Natural killer cell treated with Interleukin-12 subunit alpha and Interleukin-12 subunit beta and Interleukin-15 and Interleukin-18, amount 100 ng/mL, for 72 hours (primary cell): ENCODE measurements around the gene ZNF407. TPM values are rescaled to one million over a fixed set of nuclear protein-coding genes. Genes with fewer than 3 reads are reported as not detected.

Experiments used
- ATAC-seq, 2 donors: fragments of 150-1000 bp; cut with Tn5 transposase in 1 of 2; sonication (Bioruptor Pico), chemical (Tn5 transposase) in 1 of 2; 2 replicates each; pipeline ENCODE4 v1.10.0; 2021
- DNase-seq: peaks from one replicate; pipeline ENCODE4 v3.0.0; 2022; ENCODE audit warnings: low spot score
- H3K27ac Mint-ChIP-seq, 2 donors: 1 replicate in 1 of 2; 2 replicates in 1 of 2; pipeline ENCODE4 v1.8.0; 2022; ENCODE audit warnings: mixed read lengths in 2 of 2, mild to moderate bottlenecking in 1 of 2, moderate library complexity in 1 of 2
- H3K27me3 Mint-ChIP-seq, 2 donors: 1 replicate in 1 of 2; 2 replicates in 1 of 2; pipeline ENCODE4 v1.8.0; 2022; ENCODE audit warnings: mixed read lengths in 2 of 2
- H3K36me3 Mint-ChIP-seq: one replicate; pipeline ENCODE4 v1.8.0; 2022; ENCODE audit warnings: mixed read lengths
- H3K4me1 Mint-ChIP-seq, 2 donors: 1 replicate in 1 of 2; 2 replicates in 1 of 2; pipeline ENCODE4 v1.8.0; 2022; ENCODE audit warnings: low read depth in 2 of 2, mixed read lengths in 2 of 2, mild to moderate bottlenecking in 1 of 2
- H3K4me3 Mint-ChIP-seq: one replicate; pipeline ENCODE4 v1.8.0; 2022; ENCODE audit warnings: mixed read lengths
- H3K9me3 Mint-ChIP-seq: 2 replicates; pipeline ENCODE4 v1.8.0; 2022; ENCODE audit warnings: mixed read lengths
- total RNA-seq, 2 donors: library from RNA; stranded (reverse); gene quantifications; one replicate each; pipeline ENCODE4 v1.2.3, GENCODE V29; 2022

The ZNF407 gene
- total RNA-seq, 2 donors from 2014 or later: 21.9 to 44.6 TPM

DNA sequence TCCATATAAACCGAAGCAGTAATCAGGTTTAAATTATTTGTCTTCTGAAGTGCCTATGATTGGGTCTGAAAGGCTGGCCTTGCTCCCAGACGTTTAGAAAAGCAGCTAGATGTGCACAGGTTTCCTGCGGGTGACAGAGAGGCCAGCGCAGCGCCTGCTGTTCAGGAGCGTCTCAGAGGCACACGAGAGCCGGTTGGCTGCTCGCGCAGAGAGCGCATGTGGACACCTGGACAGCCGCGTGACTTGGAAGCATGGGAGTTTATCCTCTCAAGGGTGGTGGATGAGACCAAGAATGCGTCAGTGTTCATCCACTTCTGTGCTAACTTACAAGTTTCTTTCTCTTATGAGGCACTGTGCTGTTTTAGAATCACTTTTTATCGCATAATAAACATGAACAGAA lies 307.6 kb downstream of the ZNF407 start:
- no peaks in the 10 kb centered on the region for H3K27me3 Mint-ChIP-seq
- no peak overlapping the region for H3K4me3 Mint-ChIP-seq
- H3K4me1 Mint-ChIP-seq: peaks cover 8 to 9% of the 10 kb centered on the region in 2 donors
- no peak for DNase-seq
- H3K36me3 Mint-ChIP-seq: no peaks in the 10 kb centered on the region
- no peak overlapping the region for H3K27ac Mint-ChIP-seq
- no peak for ATAC-seq
- no peaks in the 10 kb centered on the region for H3K9me3 Mint-ChIP-seq

DNA sequence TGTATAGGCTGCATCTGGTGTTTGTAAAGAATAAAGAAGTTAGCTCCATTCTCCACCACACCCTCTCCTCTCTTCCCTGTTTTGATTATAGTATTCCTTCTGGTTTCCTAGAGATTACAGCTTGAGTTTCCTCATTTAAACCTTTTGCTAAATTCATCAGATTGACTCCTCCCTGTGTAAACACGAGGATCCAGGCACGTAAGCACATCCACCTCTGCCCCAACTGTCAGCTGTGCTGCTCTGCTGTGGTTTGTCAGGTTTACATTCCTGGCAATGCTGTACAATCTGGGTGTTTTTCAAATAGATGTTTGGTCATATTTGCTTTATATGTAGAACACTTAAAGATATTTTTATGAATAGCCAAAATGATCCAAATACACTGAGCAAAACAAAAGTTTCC lies 308.5 kb downstream of the ZNF407 start:
- Mint-ChIP-seq H3K9me3 (no peaks in the 10 kb centered on the region), H3K4me1 (peaks cover 2 to 3% of the 10 kb centered on the region in 2 donors), H3K27me3 (no peaks in the 10 kb centered on the region), H3K36me3 (no peaks in the 10 kb centered on the region), H3K27ac (peak overlapping the region in 1 of 2 donors; percentile 66), H3K4me3 (no peak overlapping the region)
- no peak for ATAC-seq
- no peak for DNase-seq

DNA sequence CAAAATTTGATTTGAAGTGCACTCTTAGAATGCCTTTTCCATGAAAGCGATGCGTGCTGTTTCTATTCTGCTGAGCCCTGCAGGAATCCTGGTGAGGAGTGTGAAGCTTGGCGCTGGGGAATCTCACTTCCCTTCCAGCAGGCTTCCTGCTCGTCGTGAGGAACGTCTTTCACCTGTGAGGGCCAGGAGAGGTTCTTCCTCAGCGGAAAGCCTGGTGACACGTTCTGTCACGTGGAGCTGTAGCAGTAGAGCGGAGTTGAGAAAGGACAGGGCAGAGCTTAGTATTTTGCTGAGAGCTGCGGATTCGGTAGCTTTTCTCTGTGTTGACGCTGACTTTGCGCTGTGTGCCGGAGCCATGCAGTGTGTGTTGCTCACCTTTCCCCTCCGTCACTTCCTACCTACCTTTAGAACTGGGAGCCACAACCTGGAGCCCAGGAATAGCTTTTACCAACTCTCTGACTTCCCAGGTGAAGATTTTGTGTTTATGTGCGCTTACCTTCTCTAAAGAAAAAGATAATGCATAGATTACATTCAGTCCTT lies 316.5 kb downstream of the ZNF407 start:
- H3K4me3 Mint-ChIP-seq: no peak overlapping the region
- DNase-seq: no peak
- no peaks in the 10 kb centered on the region for H3K9me3 Mint-ChIP-seq
- ATAC-seq: no peak
- H3K4me1 Mint-ChIP-seq: no peaks in the 10 kb centered on the region
- no peaks in the 10 kb centered on the region for H3K27me3 Mint-ChIP-seq
- no peaks in the 10 kb centered on the region for H3K36me3 Mint-ChIP-seq
- H3K27ac Mint-ChIP-seq: no peak overlapping the region

DNA sequence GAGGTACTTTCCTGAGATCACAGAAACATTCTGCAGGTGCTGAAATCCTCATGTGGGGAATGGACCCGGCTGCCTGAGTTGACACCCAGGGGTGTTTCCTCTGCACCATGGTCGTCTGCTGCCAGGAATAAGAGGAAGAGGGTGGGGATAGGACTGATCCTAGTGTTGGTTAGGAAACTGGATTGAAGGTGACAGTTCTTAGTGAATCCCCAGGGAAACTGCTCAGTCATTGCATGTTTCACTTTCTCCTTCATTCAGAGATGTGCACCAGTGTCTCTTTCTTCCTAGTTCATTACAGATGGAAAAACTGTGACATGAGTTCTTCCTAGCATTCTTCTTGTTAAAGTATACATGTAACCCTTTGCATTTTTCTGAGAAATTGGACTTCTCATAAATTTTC lies 317.0 kb downstream of the ZNF407 start:
- ATAC-seq (no peak), DNase-seq (no peak)
- no peak overlapping the region for H3K27ac Mint-ChIP-seq
- H3K36me3 Mint-ChIP-seq: no peaks in the 10 kb centered on the region
- H3K4me1 Mint-ChIP-seq: no peaks in the 10 kb centered on the region
- no peaks in the 10 kb centered on the region for H3K9me3 Mint-ChIP-seq
- H3K4me3 Mint-ChIP-seq: no peak overlapping the region
- no peaks in the 10 kb centered on the region for H3K27me3 Mint-ChIP-seq

DNA sequence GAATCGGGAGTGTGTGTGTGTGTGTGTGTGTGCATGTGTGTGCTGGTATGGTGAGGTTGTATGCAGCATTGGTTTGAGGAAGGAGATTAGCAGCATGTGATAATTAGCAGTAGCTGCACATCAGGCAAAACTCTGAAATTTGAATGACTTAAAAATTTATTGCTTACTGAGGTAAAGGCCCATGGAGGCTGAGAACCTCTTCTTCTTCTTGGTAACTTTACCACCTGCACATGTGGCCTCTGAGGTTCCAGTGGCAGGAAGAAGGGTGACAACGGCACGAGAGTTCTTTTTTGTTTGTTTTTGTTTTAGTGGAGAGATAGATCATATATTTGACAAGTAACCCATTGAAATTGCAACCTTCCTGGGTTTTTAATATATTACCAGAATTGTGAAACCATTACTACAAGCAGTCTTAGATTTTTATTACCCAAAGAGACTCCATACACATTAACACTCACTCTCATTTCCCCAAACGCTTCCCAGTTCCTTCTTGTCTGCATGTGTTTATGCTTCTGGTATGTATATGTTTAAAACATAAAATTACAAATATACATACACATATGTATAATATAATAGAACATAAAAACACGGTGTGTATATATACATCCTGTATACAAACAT lies 319.2 kb downstream of the ZNF407 start:
- DNase-seq (no peak), ATAC-seq (no peak)
- Mint-ChIP-seq H3K27me3 (no peaks in the 10 kb centered on the region), H3K4me1 (no peaks in the 10 kb centered on the region), H3K4me3 (no peak overlapping the region), H3K9me3 (no peaks in the 10 kb centered on the region), H3K27ac (no peak overlapping the region), H3K36me3 (no peaks in the 10 kb centered on the region)

DNA sequence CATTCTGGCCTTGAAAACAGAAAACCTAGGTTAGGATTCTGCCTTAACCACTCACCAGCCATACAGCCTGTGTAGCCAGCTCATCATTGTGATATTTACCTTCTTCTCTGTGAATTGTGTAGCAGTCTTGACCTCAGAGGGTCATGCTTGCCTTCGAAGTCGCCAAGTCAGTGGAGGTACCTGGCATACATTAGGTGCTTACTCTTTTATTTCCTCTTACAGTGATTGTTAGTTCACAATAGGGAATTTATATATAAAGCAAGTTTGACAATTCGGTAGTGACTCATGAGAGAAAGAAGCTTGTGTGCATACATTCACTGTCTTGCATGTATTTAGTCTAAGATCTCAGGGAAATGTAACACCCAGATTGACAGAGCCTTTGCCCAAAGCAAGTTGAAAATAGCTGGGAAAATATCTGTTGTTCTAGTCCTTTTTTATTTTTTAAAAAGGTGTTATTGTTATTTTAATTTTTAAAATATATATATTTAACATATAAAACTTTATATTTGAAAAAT lies 320.7 kb downstream of the ZNF407 start:
- DNase-seq (no peak), ATAC-seq (no peak)
- Mint-ChIP-seq H3K27me3 (no peaks in the 10 kb centered on the region), H3K4me3 (no peak overlapping the region), H3K9me3 (no peaks in the 10 kb centered on the region), H3K4me1 (no peaks in the 10 kb centered on the region), H3K36me3 (no peaks in the 10 kb centered on the region), H3K27ac (no peak overlapping the region)

DNA sequence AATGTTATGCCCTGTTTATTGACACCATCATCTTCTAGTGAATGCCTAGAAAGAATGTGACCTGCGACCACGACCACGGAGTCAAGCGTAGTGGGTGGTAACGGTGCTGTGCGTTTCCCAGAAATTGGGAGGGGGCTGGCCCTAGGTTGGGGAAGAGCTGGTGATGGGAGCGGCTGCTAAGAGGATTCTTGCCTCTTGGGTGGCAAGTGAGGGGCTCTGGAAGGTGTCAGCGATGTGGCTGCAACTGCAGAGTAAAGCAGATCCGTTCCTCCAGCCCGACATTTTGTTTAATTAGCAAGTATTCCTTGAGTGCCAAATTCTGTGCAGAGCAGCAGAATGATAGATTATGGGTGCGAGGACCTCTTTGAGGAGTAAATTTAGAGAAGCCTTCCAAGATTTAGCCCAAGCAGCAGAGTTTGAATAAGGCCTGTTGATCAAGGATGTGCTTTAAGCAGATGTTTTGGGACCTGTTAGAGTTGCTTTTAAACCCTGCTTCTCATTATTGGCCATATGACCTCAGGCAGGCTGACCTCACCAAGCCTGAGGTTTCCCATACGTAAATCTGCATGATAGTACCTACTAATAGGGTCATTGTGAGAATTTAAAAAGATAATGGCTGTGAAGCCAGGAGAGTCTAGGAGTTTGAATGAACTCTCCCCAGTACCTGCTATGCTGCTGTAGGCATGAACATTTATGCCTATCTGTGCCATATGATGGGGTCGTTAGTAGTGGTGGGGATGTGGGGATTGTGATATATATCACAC lies 323.6 kb downstream of the ZNF407 start:
- H3K36me3 Mint-ChIP-seq: no peaks in the 10 kb centered on the region
- no peak overlapping the region for H3K27ac Mint-ChIP-seq
- no peaks in the 10 kb centered on the region for H3K9me3 Mint-ChIP-seq
- ATAC-seq (no peak), DNase-seq (no peak)
- no peaks in the 10 kb centered on the region for H3K4me1 Mint-ChIP-seq
- H3K4me3 Mint-ChIP-seq: no peak overlapping the region
- no peaks in the 10 kb centered on the region for H3K27me3 Mint-ChIP-seq

DNA sequence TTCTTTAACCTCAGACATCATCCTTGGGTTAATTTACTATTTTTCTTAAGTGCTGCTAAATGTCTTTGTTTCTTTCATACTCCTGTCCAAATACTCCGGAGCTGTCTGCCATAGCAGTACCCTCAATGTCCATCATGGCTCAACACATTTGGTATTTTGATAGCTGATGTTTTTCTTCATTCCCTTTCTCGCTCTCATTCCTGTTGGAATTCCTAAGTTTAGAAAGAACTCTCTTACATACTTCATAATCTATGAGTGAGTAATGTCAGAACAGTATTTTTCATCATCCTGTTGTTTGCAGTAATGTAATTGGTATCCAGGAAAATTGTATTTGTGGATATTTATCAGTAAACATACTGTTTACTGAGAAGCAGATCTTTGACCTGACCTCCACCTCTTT lies 328.4 kb downstream of the ZNF407 start:
- Mint-ChIP-seq H3K9me3 (no peaks in the 10 kb centered on the region), H3K4me3 (no peak overlapping the region), H3K27ac (peak overlapping the region in 1 of 2 donors; percentile 28), H3K36me3 (no peaks in the 10 kb centered on the region), H3K27me3 (no peaks in the 10 kb centered on the region), H3K4me1 (no peaks in the 10 kb centered on the region)
- no peak for DNase-seq
- no peak for ATAC-seq

DNA sequence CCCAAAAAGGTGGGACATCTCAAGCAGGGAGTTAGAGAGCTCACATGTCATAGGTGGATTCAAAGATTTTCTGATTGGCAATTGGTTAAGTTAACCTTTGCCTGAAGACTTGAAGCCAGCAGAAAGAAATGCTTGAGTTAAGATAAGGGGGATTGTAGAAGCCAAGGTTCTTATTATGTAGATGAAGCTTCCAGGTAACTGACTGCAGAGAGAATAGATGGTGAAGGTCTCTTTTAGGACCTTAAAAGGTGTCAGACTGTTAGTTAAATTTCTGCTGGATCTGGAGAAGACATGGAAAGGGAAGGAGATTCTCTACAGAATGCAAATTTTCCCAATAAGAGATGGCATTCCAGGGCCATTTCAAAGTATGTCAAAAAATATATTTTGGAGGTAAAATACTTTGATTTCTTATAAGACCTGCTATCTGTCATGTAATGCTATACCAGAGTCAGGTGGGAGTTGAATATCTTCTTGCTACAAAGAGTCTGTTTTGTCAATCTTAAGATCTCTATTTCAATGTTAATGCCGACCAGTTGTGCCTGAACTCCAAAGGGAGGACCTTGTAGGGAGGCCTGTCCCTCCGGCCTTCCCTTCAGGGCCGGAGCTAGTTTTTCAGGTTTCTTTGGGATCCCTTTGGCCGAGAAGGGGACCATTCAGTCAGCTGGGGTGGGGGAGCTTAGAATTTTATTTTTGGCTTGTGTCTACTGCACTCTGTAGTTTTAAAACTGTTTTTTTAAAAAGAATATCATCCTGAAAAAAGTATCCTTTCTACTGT lies 330.7 kb downstream of the ZNF407 start:
- peaks cover 0 to 2% of the 10 kb centered on the region in 2 donors for H3K4me1 Mint-ChIP-seq
- H3K4me3 Mint-ChIP-seq: no peak overlapping the region
- H3K9me3 Mint-ChIP-seq: no peaks in the 10 kb centered on the region
- H3K36me3 Mint-ChIP-seq: no peaks in the 10 kb centered on the region
- no peak overlapping the region for H3K27ac Mint-ChIP-seq
- no peaks in the 10 kb centered on the region for H3K27me3 Mint-ChIP-seq
- DNase-seq: no peak
- ATAC-seq: no peak

DNA sequence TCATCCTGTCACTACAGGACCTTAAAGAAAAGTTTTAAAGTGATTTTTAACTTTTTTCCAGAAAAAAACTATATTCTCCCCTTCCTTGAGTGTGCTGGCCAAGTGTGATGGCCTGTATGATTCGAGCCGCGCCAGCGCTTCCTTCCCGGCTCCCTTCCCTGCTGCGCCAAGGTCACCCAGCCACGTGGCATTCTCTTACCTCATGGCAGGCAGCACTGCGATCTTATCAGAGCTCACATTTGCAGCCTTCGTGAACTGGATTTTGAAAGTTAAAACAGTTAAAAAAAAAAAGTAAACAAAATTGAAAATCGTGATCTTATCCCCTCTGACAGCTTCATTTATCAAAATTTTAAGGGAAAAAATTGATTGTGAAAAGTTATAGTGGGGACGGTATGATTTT lies 331.4 kb downstream of the ZNF407 start:
- ATAC-seq (no peak), DNase-seq (no peak)
- Mint-ChIP-seq H3K27ac (no peak overlapping the region), H3K36me3 (no peaks in the 10 kb centered on the region), H3K4me1 (peaks cover 0 to 2% of the 10 kb centered on the region in 2 donors), H3K4me3 (no peak overlapping the region), H3K27me3 (no peaks in the 10 kb centered on the region), H3K9me3 (no peaks in the 10 kb centered on the region)

DNA sequence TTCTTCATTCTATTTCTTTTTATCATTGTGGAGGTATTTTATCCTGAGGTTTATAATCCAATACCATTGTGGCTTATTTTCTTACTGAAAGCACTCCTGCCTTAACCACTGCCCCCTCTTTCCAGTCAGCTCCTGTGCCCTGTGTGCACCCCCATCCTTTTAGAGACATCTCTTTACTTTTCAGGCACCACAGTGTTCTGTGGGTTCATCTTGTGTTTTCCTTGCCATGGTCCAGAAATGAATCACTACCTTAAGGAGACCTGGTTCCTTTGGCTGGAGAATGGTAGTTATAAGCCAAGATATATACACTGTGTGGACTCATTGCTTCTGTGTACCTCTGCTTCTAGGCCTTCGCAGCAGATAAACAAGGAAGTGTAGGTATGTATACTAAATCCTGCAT lies 332.9 kb downstream of the ZNF407 start:
- H3K27ac Mint-ChIP-seq: no peak overlapping the region
- H3K36me3 Mint-ChIP-seq: no peaks in the 10 kb centered on the region
- H3K9me3 Mint-ChIP-seq: no peaks in the 10 kb centered on the region
- DNase-seq (no peak), ATAC-seq (no peak)
- peaks cover 0 to 2% of the 10 kb centered on the region in 2 donors for H3K4me1 Mint-ChIP-seq
- H3K27me3 Mint-ChIP-seq: no peaks in the 10 kb centered on the region
- H3K4me3 Mint-ChIP-seq: no peak overlapping the region

DNA sequence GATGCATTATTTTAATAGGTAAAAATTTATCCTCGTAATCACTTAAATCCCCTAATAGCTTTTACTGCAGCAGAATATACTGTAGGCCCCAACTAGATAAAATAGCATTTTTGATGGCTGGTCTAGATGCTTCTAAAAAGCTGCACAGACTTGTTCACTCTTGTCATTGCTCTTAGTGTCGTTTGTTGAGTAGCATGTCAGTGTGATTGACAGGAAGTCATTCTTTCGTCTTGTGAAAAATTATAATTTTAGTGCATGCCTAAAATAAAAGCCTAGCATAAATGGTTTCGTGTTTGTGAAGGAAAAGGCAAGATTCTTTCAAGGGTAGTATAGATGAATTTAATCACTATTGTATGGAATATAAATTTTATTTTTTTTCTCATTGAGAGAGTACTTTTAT lies 336.3 kb downstream of the ZNF407 start:
- H3K9me3 Mint-ChIP-seq: no peaks in the 10 kb centered on the region
- H3K36me3 Mint-ChIP-seq: no peaks in the 10 kb centered on the region
- DNase-seq (no peak), ATAC-seq (no peak)
- H3K27me3 Mint-ChIP-seq: no peaks in the 10 kb centered on the region
- H3K4me3 Mint-ChIP-seq: no peak overlapping the region
- peaks cover 0 to 2% of the 10 kb centered on the region in 2 donors for H3K4me1 Mint-ChIP-seq
- no peak overlapping the region for H3K27ac Mint-ChIP-seq

DNA sequence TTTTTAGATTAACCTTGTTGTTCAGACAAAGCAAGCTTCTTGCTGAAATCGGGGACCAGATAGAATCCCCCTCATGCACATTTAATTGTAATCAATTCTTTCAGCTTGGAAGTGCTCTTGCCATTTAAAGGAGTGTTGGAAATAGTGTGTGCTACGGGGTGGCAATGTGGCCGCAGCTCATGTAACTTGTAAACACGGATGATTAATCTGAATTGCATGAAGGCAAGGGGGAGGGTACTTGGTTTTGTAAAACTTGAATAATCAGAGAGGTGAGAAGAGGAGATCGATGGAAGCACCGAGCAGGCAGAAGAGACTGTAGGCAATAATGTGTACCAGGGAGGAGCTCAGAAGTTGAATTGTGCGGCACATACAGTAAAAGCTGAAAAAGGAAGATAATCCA lies 337.8 kb downstream of the ZNF407 start:
- Mint-ChIP-seq H3K27ac (no peak overlapping the region), H3K4me1 (peaks cover 0 to 2% of the 10 kb centered on the region in 2 donors), H3K9me3 (no peaks in the 10 kb centered on the region), H3K4me3 (no peak overlapping the region), H3K27me3 (no peaks in the 10 kb centered on the region), H3K36me3 (no peaks in the 10 kb centered on the region)
- DNase-seq (no peak), ATAC-seq (no peak)

DNA sequence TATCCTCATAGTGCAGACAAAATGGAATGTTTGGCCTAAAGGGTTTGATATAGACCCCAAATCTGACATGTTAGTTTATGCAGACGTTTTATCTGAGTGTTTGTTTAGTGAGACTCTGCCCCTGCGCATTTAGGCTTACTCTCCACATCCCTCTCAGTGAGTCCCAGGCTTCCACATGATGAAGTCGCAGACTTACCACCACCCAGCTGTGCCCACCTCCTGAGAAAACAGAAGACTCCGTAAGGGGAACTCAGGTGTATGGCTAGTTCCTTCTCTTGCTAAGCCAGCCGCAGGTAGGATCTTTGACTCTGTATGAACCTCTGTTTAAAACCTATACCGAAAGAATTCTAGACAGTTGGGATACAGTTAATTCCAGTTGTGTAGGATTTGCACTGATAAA lies 338.7 kb downstream of the ZNF407 start:
- Mint-ChIP-seq H3K27me3 (no peaks in the 10 kb centered on the region), H3K4me3 (no peak overlapping the region), H3K36me3 (no peaks in the 10 kb centered on the region), H3K9me3 (no peaks in the 10 kb centered on the region), H3K4me1 (peaks cover 0 to 6% of the 10 kb centered on the region in 2 donors), H3K27ac (no peak overlapping the region)
- no peak for ATAC-seq
- DNase-seq: no peak
